HG02642 (cell line): ENCODE results near the gene GCC2.
A peak's percentile ranks its signal among the peaks of the same experiment; 100 is the strongest.

ENCODE experiments used
- ATAC-seq: cut with Tn5 transposase; IDR thresholded peaks from one replicate; pipeline ENCODE4 v1.9.1; 2021; ENCODE audit warnings: mild to moderate bottlenecking; ENCODE audit not compliant: unreplicated experiment, poor library complexity

Gene GCC2, protein sequence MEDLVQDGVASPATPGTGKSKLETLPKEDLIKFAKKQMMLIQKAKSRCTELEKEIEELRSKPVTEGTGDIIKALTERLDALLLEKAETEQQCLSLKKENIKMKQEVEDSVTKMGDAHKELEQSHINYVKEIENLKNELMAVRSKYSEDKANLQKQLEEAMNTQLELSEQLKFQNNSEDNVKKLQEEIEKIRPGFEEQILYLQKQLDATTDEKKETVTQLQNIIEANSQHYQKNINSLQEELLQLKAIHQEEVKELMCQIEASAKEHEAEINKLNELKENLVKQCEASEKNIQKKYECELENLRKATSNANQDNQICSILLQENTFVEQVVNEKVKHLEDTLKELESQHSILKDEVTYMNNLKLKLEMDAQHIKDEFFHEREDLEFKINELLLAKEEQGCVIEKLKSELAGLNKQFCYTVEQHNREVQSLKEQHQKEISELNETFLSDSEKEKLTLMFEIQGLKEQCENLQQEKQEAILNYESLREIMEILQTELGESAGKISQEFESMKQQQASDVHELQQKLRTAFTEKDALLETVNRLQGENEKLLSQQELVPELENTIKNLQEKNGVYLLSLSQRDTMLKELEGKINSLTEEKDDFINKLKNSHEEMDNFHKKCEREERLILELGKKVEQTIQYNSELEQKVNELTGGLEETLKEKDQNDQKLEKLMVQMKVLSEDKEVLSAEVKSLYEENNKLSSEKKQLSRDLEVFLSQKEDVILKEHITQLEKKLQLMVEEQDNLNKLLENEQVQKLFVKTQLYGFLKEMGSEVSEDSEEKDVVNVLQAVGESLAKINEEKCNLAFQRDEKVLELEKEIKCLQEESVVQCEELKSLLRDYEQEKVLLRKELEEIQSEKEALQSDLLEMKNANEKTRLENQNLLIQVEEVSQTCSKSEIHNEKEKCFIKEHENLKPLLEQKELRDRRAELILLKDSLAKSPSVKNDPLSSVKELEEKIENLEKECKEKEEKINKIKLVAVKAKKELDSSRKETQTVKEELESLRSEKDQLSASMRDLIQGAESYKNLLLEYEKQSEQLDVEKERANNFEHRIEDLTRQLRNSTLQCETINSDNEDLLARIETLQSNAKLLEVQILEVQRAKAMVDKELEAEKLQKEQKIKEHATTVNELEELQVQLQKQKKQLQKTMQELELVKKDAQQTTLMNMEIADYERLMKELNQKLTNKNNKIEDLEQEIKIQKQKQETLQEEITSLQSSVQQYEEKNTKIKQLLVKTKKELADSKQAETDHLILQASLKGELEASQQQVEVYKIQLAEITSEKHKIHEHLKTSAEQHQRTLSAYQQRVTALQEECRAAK (N-terminal part only)

DNA sequence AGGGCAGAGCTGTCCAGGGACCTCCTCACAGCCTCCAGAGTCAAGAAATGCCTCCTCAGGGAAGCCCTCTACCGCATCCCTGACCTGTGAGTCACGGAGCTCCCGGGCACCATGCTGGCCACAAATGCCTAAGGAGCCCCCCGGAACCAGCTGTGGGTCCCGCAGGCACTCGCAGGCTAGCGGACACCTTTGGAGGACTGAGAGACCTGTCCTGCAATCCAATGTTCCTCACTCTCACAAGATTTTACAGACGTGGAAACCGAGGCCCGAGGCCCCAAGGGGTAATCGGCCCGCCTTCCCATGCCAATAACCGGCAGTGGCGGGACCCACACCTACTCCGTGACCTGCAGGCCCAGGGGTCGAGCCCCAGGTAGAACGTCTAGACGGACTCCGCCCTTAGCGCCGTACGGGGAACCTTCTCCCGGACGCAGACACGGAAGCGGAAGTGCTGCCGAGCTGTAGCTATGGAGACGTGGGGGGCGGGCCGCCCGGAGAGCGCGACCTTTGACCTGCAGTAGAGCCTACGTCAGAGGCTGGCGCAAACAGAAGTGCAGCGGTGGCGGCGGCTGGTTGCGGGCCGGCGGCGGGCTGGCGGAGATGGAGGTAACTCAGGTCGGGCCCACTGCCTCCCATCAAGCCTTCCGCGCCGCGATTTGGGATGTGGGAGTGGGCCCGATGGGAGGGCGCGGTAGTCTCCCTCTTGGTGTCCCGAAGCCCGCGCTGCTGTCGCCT, at the start of gene GCC2:
Gene GCC2, plus strand, starts transcription at position 529 of the 732 bp plus-strand sequence. Its CDS starts 69 bp downstream, at position 598.
- ATAC-seq: peak; percentile 99

DNA sequence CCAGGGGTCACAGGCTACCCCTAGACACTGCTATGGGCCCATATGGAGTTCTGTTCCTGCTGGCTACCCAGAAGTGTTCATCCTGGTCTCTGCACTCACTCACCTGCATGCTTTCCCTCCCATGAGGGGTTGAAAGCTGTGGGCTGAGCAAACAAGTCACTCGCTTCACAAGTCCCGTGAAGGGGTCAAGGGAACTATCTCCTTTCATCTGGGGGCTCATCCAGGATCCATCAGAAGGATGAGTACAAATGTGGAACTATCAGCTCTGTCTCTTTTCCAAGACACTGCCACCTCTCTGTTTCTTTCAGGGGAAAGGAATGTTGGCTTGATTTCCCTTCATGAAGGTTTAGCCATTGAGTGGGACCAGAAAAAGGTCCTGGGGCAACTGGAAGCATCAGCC, 49.5 kb upstream of the GCC2 start:
- ATAC-seq: no peak

DNA sequence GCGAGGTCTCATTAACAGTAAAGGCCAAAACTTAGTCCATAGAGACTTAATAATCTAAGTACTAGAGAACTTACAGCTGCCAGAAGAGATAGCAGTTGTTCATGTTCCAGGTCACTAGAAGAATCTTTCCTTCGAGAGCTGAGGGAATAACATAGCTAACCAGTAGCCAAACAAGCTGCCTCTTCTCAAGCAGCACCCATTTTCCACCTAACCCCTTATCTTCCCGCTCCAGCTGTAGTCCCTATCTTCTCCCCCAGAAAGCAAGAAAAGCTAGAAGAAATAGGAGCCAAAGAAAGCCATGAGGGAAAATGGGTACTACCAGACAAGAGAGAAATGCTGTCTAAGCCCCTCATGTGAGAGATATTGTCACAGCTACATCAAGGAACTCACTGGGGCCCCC, 47.2 kb upstream of the GCC2 start:
- ATAC-seq: no peak

DNA sequence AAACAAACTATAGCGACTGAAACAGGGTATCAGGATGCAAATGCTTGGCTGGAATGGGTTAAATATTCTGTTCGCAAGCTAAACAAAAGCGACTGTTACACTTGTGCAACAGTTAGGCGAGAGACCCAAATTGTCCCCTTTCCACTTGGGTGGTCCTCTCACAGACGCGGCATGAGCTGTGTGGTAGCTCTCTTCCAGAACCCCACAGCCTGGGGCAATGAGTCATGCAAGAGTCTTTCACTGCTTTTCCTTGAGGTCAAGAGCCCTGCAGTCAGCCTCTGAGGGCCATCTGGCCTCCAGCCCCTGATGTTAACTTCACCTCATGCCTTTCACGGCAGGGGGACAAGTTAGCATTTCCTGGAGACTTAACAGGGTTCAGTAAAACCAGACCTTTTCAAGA, 45.5 kb upstream of the GCC2 start:
- no peak for ATAC-seq

DNA sequence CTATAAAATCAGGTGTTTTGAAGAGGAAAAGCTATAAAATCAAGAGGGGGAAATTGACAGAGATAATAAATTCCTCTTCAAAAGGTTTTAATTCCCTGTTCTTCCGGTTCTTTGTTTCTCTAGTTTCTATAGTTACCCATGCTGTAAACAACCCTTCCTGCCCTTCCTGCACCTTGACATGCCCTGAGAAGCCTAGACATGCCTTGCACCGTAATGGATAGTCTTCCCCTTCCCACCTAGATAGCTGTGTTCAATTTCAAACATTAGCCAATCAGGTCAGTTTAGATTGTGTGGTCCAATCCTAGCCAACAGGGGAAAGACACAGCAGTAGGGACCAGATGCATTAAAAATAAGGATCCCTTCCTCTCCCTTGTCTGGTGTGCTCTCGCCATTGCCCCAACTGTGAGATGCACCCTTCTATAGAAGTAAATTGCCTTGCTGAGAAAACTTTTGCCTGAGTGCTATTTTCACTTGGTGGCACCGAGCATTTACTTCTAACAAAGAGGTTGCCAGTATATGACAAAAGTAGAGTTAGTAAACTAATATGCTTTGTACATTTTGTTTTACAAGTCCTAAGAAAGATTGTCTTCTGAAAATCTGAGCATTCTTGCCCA, 44.1 kb upstream of the GCC2 start:
- no peak for ATAC-seq

DNA sequence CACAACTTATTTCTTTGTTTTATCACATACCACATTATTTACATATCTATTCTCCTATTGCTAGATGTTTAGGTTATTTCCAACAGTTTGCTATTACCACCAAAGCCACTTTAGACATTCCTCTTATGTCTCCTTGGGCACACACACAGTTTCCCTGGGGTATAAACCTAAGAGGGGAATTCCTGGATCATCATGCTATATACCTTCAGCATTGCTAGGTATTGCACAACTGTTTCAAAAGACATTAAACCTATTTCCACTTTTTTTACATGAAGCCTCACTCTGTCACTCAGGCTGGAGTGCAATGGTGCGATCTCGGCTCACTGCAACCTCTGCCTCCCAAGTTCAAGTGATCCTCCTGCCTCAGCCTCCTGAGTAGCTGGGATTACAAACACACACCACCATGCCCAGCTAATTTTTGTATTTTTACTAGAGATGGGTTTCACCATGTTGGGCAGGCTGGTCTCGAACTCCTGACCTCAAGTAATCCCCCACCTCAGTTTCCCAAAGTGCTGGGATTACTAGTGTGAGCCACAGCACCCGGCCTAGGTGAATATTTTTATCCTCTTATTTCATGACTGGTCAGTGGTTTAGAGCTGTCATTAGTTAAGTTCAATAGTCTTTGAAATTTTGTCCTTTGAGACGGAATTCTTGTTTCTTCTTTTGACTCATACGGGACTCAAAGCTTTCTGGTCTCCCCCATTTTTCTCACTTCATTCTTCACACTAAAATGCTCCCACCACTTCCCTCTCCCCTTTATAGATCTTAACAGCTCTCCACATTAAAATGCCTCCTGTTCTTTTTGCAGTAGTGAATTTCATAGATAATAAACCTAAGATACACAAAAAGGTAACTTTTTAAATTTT, 40.9 kb upstream of the GCC2 start:
- no peak for ATAC-seq

DNA sequence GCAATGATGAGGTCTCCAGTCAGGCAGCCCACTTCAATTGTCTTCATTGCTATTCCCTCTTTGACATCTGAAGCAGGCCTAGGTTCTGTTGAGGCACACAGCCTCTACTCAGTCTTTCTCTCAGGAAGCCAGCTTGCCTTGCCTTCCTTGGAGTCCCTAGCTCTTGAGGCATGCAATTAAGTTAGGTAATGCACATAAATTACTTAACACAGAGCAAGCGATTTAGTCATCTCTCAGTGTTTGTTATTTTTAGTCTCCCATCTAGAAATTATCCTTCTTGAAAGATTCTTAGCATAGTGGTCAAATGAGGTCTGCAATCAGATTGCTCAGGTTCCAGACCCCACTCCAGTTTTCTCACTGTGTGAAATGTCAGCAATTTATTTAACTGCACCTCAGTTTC, 39.2 kb upstream of the GCC2 start:
- ATAC-seq: no peak

DNA sequence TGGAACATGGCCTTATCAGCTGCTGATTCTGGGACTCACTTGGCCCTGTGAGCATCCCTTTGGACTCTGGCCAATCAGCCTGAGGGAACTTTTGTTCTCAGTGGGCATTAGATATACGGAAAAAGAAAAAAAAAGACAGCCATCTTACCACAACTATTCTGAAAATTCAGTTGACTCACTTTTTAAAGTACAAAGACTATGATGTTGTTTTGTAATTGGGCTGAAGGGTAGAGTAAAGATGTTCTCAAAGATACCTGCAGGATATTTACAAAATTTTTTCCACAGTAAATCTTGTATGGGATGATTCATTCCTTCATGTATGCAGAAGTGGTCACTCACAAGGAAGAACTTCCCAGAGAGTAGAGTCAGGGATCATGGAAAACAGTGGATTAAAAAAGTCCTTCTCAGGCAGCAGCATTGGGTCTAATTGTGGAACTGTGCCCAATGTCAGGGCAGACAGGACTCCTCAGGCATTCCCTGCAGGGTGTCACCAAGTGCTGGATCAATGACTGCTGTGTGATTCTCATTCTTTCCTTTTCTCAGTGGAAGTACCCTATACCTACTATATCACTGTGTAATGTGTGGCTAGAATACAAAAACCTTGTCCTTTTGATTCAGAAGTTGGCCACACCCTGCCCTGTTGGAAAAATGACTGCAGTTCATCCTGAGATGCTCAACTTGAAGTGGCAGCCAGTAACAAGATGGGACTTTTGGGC, 35.9 kb upstream of the GCC2 start:
- no peak for ATAC-seq

DNA sequence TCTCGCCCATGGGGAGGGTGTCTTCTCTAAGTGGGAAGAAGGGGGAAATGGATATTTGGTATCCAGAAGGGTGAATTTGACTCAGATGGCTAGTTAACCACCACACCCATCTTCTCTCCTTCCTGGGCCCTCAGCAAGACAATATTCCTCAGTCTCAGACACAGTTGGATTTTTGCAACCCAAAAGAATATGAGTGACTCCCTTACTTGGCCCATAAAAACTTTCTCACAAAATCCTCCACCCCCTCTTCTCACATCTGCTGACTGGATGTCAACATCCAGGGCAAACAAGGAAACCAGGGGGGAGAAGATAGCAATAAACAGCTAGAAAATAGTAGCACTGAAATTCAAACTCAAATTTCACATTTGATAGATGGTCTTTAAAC, 35.3 kb upstream of the GCC2 start:
- no peak for ATAC-seq

DNA sequence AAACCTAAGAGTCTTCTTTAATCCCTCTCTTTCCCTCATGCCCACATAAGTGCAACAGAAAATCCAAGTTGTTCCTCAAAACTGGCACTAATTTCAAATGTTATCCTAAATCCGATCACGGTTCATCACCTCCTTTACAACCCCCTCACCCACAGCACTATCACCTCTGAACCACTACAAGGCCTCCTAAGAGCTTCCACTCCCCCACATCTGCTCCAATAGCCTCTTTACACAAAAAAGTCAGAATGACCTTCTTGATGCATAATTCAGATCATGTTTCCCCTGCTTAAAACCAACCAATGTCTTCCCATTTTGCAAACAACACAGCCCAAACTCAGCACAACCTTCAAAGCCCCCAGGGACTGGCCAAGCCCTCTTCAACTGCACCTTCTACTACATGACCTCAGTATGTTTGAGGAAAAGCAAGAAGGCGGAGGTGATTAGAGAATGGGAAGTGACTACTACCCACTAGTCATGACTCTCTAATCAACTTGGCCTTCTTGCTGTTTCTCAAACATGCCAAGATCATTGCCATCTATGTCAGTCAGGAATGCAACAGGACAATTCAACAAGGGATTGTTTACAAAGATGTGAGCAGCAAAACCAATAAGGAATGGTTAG, 34.6 kb upstream of the GCC2 start:
- no peak for ATAC-seq

DNA sequence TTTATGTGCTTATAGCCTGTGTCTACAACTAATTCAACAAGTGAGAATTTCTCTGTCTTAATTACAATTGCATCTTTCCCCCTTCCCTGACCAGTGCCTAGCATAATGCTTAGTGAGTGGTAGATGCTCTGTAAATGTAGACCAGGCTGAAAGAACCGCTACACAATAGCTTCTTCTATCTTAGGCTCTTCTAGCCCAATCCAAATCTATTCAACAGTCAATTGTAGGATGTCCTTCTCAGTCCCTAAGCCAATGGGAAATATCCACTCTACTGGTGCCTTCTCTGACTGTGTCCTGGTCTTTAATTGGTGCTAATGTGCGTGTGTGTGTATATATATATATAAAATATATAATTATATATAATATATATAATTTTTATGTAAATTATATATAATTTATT, 34.1 kb upstream of the GCC2 start:
- no peak for ATAC-seq

DNA sequence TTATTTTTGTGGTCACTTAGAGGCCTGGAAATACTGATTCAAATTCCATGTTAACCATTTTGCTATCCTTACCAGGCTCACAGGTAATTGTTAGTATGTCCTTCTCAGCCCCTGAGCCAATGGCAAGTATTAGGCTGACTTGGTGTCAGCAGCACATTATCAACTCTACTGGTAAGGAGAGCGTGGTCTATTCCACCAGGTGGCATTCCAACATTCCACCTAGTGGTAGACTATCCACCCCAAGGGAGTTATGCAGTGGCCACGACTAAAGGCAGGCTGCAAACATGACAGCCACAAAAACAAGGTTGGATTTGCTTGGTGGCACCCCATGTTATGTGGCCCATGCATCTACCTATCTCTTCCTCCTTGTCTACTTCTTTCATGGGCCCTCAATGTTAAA, 31.8 kb upstream of the GCC2 start:
- ATAC-seq: no peak

DNA sequence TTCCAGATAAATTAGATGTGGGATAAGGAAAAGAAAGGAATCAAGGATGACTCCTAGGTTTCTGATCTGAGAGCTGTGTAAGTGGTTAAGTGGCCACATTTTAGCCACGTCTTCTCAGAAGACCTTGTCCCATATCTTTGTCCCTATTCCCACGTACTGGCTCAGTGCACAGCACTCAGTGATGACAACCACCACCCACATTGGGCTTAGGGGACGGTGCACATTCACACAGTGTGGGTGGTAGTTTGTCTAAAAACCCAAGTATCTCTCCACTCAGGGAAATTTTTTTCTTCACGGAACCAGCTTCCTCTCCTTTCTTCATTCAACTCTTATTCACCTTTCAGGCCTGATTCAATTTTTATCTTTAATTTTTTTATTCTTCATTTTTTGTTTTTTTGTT, 30.6 kb upstream of the GCC2 start:
- no peak for ATAC-seq

DNA sequence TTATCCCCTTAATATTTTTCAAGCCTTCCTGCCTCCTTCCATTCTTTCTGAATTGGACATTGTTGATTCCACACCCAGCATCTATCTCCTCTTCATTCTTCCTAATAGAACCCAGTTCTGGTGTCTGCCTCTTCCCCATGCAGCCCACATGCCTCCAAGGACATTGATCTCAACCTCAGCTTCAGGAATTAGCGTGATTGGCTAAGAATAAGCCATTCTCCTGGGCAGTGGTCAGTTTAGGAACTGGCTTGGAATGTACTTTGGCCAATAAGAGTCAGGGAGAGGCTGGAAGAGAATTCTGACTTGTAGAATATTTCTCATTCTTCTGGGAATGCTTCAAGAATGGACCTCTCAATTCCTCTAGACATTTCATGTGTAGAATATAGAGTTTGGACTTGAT, 25.9 kb upstream of the GCC2 start:
- no peak for ATAC-seq

DNA sequence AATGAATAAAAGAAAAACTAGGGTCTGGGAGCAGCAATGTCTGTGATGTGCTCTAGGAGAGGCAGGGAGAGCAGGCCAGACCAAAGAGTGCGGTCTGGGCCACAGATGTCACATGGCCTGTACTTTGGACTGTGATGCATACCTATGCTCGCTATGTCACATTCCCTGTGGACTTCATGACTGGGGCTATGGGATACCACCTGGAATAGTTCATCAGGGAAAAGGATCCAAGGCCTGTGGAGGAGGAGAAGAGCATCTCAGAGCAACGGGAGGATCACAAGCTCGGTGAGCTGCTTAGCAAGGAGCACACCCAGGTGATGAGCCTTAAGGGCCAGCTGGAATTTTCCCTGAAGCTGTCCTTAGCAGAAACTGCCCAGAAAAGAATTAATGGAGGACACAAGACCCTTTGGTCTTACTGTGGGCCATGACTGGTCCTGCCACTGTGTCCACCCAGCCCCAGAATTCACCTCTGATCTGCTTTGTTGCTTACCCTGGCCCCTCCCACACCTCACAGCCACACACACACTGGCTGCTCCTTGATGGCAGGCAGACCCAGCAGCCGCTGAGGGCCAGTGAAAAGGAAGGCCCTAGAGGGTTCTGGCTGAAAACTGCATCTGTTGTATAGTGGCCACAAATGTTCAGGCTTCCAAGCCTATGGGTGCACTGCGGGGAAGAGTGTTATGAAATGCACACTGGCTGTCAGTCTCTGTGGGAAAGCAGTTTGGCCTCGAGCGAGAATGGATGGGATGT, 25.3 kb upstream of the GCC2 start:
- ATAC-seq: no peak

DNA sequence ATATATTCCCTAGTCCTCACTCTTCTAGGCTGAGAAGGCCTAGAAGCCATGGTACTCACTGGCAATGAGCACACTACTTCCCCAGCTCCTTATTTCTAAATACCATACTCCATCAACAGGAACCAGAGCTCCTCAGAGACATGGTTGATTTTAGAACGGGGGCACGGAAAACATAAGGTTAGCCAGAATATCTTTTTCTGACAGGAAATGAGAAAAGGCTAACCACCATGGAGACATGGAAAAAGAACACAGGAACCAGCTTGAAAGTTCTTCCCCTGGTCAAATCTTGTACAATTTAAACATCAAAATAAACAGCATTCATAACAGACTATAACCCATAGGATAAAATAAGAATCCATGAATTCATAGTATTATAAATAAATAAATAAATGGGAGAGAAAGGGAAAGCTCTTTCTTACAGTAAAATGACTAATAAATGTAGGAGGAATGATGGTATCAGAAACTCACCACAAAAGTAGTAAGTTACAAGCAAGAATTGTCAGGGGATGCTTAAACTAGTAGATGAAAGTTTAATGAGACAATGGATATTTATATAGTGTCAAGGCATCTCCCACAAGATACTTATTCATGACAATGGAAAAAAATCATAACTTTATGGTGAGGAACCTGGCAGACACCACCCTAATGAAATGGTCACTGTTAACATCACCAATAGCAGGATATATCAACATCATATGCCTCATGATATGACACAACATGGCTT, 20.6 kb upstream of the GCC2 start:
- no peak for ATAC-seq
